ENCODE results near the gene OR52B2. TPM values are rescaled to one million over a fixed set of nuclear protein-coding genes. Genes with fewer than 3 reads are reported as not detected.
"Not testable (repeated sequence)": the region's sequence is repeated elsewhere in the genome, so short reads cannot be mapped to it uniquely, and the experiment has no call there.

Gene OR52B2
- total RNA-seq, 4 donors from 2014 or later = not detected

DNA sequence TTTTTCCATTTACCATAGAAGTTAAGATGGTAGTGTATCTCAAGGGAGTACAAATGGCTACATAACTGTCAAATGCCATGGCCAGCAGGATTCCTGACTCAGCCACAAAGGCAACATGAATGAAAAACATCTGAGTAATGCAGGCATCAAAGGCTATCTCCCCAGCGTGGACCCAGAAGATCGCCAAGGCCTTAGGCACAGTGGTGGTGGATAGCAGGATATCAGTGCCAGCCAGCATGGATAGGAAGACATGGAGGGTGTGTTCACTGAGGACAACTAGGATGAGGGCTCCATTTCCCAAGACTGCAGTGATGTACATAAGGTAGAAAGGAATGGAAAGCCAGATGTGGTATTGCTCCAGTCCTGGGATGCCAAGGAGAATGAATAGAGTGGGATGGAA, 18.0 kb downstream of the OR52B2 start:
- in situ Hi-C loops (cut with MboI; ENCODE audit: low sequenced_read_pairs in 4 of 4) (no loop called here), intact Hi-C loops (cut with DNase I; ENCODE audit: low total_unique reads) (no loop called here)
- TF ChIP-seq POLR2A (IDR thresholded peaks at IDR 0.05) = no peak
- TF ChIP-seq, protein P1, sequence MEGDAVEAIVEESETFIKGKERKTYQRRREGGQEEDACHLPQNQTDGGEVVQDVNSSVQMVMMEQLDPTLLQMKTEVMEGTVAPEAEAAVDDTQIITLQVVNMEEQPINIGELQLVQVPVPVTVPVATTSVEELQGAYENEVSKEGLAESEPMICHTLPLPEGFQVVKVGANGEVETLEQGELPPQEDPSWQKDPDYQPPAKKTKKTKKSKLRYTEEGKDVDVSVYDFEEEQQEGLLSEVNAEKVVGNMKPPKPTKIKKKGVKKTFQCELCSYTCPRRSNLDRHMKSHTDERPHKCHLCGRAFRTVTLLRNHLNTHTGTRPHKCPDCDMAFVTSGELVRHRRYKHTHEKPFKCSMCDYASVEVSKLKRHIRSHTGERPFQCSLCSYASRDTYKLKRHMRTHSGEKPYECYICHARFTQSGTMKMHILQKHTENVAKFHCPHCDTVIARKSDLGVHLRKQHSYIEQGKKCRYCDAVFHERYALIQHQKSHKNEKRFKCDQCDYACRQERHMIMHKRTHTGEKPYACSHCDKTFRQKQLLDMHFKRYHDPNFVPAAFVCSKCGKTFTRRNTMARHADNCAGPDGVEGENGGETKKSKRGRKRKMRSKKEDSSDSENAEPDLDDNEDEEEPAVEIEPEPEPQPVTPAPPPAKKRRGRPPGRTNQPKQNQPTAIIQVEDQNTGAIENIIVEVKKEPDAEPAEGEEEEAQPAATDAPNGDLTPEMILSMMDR (IDR thresholded peaks at IDR 0.05 in 4 of 5, conservative IDR thresholded peaks at IDR 0.05 in 1 of 5) = no peak
- Histone ChIP-seq H3K9me3 (no peaks in the 10 kb centered on the region), H3K4me3 (no peak overlapping the region), H3K27me3 (no peaks in the 10 kb centered on the region), H3K27ac (no peak overlapping the region), H3K36me3 (no peaks in the 10 kb centered on the region), H3K4me1 (no peaks in the 10 kb centered on the region)
- no peak for ATAC-seq
- no peak for DNase-seq

DNA sequence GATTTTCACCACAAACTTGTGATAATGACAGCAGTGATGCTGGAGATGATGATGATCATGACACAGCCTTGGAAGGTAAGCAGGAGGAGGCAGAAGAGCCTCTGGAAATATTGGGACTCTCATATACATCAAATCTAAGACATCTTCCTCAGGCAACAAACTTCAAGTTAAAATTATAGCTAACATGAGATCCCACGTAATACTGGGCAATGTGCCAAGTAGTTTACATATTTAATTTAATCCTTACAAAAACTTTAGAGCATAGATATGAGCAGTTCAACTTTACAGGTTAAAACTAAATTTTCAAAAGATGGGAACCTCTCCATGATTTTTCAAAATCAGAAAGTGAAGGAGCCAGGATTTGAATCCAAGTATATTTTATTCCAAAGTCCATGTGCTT, 19.0 kb downstream of the OR52B2 start:
- no peak for ATAC-seq

DNA sequence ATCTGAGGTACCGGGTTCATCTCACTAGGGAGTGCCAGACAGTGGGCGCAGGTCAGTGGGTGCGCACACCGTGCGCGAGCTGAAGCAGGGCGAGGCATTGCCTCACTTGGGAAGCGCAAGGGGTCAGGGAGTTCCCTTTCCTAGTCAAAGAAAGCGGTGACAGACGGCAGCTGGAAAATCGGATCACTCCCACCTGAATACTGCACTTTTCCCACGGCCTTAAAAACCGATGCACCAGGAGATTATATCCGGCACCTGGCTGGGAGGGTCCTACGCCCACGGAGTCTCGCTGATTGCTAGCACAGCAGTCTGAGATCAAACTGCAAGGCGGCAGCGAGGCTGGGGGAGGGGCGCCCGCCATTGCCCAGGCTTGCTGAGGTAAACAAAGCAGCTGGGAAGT, 26.4 kb downstream of the OR52B2 start:
- intact Hi-C loops (cut with DNase I; ENCODE audit: low total_unique reads); H3K27ac ChIP-seq; ATAC-seq; H3K27me3 ChIP-seq; H3K36me3 ChIP-seq; H3K4me1 ChIP-seq; H3K9me3 ChIP-seq; in situ Hi-C loops (cut with MboI; ENCODE audit: low sequenced_read_pairs in 4 of 4); DNase-seq; H3K4me3 ChIP-seq: not testable (repeated sequence)

More for the DNA sequence above, 19.0 kb downstream of the OR52B2 start:
- Histone ChIP-seq H3K4me3 (no peak overlapping the region), H3K36me3 (no peaks in the 10 kb centered on the region), H3K9me3 (no peaks in the 10 kb centered on the region), H3K4me1 (no peaks in the 10 kb centered on the region), H3K27ac (no peak overlapping the region), H3K27me3 (no peaks in the 10 kb centered on the region)
- in situ Hi-C loops (cut with MboI; ENCODE audit: low sequenced_read_pairs in 4 of 4) = no loop called here
- TF ChIP-seq, protein P1 (IDR thresholded peaks at IDR 0.05 in 4 of 5, conservative IDR thresholded peaks at IDR 0.05 in 1 of 5) = no peak
- TF ChIP-seq POLR2A (IDR thresholded peaks at IDR 0.05) = no peak
- intact Hi-C loops (cut with DNase I; ENCODE audit: low total_unique reads) = no loop called here
- DNase-seq = no peak

DNA sequence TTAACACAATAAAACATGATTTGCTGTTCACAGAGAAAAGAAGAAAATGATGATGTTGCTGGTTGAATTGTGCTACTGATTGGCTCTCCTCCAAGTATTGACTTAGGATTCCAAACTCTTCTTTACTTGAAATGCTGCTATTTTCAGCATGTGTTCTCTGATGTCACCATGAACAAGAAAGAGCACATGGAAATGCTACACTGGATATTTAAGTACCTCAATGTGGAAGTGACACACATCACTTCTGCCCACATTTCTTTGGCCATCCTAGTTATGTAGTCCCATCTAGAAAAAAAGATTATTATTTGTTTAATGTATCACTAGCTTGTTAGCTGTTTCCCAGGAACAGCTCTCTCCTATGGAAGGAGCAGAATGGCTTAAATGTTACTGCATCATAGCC, 27.2 kb downstream of the OR52B2 start:
- intact Hi-C loops (cut with DNase I; ENCODE audit: low total_unique reads) = no loop called here
- Histone ChIP-seq H3K36me3 (no peaks in the 10 kb centered on the region), H3K9me3 (no peaks in the 10 kb centered on the region), H3K27ac (no peak overlapping the region), H3K27me3 (no peaks in the 10 kb centered on the region), H3K4me1 (no peaks in the 10 kb centered on the region), H3K4me3 (no peak overlapping the region)
- in situ Hi-C loops (cut with MboI; ENCODE audit: low sequenced_read_pairs in 4 of 4) = no loop called here
- ATAC-seq (no peak), DNase-seq (no peak)
- TF ChIP-seq POLR2A (IDR thresholded peaks at IDR 0.05) = no peak
- TF ChIP-seq, protein P1 (IDR thresholded peaks at IDR 0.05 in 4 of 5, conservative IDR thresholded peaks at IDR 0.05 in 1 of 5) = no peak

DNA sequence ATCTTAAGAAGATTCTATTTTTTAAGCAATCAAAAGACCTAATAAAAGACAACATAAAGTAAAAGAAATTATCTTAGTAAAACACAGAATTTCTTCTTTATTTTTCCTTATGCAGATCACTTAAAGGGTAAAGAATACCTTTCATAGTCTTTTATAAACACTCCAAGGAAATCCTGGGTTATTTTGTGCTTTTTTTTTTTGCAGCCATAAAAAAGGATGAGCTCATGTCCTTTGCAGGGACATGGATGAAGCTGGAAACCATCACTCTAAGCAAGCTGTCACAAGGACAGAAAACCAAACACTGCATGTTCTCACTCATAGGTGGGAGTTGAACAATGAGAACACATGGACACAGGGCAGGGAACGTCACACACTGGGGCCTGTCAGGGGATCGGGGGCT, 34.2 kb downstream of the OR52B2 start:
- intact Hi-C loops (cut with DNase I; ENCODE audit: low total_unique reads); H3K9me3 ChIP-seq; H3K27ac ChIP-seq; in situ Hi-C loops (cut with MboI; ENCODE audit: low sequenced_read_pairs in 4 of 4); H3K4me3 ChIP-seq; H3K4me1 ChIP-seq; H3K36me3 ChIP-seq; ATAC-seq; H3K27me3 ChIP-seq; DNase-seq: not testable (repeated sequence)

DNA sequence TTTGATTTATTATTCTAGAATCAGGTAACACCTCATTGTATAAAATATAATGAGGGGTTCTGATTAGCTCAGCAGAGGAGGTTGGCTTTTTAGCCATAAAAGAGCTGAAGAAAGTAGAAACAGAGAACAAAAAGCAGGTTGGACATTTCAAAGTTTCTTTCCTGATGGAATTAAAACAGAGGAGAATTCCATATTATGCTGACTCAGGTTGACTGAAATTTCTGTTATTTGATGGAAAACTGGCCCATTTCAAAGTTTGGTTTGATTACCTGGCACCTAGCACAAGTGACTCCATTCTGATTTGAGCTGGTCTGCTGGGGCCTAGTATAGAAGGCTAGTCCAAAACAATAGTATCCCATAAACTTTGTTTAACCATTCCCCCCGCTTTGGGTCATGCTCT, 37.7 kb downstream of the OR52B2 start:
- intact Hi-C loops (cut with DNase I; ENCODE audit: low total_unique reads) (no loop called here), in situ Hi-C loops (cut with MboI; ENCODE audit: low sequenced_read_pairs in 4 of 4) (no loop called here)
- TF ChIP-seq, protein P1 (IDR thresholded peaks at IDR 0.05 in 4 of 5, conservative IDR thresholded peaks at IDR 0.05 in 1 of 5) = no peak
- TF ChIP-seq POLR2A (IDR thresholded peaks at IDR 0.05) = no peak
- Histone ChIP-seq H3K27ac (no peak overlapping the region), H3K36me3 (no peaks in the 10 kb centered on the region), H3K9me3 (no peaks in the 10 kb centered on the region), H3K4me3 (no peak overlapping the region), H3K4me1 (no peaks in the 10 kb centered on the region), H3K27me3 (no peaks in the 10 kb centered on the region)
- ATAC-seq (no peak), DNase-seq (no peak)
